DND-41 (cell line): ENCODE data around the gene CPNE5.

ENCODE experiments used
- ATAC-seq: fragments of 200-7000 bp; cut with Tn5 transposase; 3 replicates; pipeline ENCODE4 v1.9.1; 2021; ENCODE audit warnings: low read depth; ENCODE audit not compliant: insufficient read depth
- DNase-seq: peaks from one replicate; pipeline ENCODE4 v3.0.0-alpha.2; 2020
- H2AFZ ChIP-seq: 2 replicates; pipeline ENCODE4 v1.6.0; 2012; ENCODE audit warnings: low read depth, low read length
- H3K27ac ChIP-seq: 2 replicates; pipeline ENCODE4 v1.5.1; 2012; ENCODE audit warnings: low read length, inconsistent platforms
- H3K27me3 ChIP-seq: fragments of 200-600 bp; sonication (generic); 2 replicates; pipeline ENCODE4 v1.6.0; 2012; ENCODE audit warnings: low read length, mild to moderate bottlenecking, inconsistent platforms; ENCODE audit not compliant: insufficient read depth, poor library complexity
- H3K36me3 ChIP-seq: 2 replicates; pipeline ENCODE4 v1.5.1; 2012; ENCODE audit warnings: low read length, inconsistent platforms; ENCODE audit not compliant: insufficient read depth
- H3K4me1 ChIP-seq: 2 replicates; pipeline ENCODE4 v1.5.1; 2012; ENCODE audit warnings: mild to moderate bottlenecking, low read length; ENCODE audit not compliant: insufficient read depth
- H3K4me2 ChIP-seq: 2 replicates; pipeline ENCODE4 v1.6.0; 2012; ENCODE audit warnings: mild to moderate bottlenecking, moderate library complexity, low read length, inconsistent platforms; ENCODE audit not compliant: insufficient read depth
- H3K4me3 ChIP-seq, 2 experiments: fragments of 200-600 bp in 1 of 2; shearing (Covaris generic) in 1 of 2; 2 replicates each; pipeline ENCODE4 v1.5.1; 2012 to 2016; ENCODE audit warnings: inconsistent platforms in 2 of 2, low read length in 2 of 2, mild to moderate bottlenecking in 2 of 2, low read depth in 1 of 2, moderate library complexity in 1 of 2
- H3K79me2 ChIP-seq: 2 replicates; pipeline ENCODE4 v1.6.0; 2012; ENCODE audit warnings: low read length, inconsistent platforms; ENCODE audit not compliant: insufficient read depth
- H3K9ac ChIP-seq: 2 replicates; pipeline ENCODE4 v1.6.0; 2012; ENCODE audit warnings: low read depth, mild to moderate bottlenecking, inconsistent platforms, low read length, moderate library complexity
- H3K9me3 ChIP-seq: 2 replicates; pipeline ENCODE4 v1.5.1; 2012; ENCODE audit warnings: low read length, moderate library complexity, mild to moderate bottlenecking, inconsistent platforms; ENCODE audit not compliant: insufficient read depth, severe bottlenecking
- H4K20me1 ChIP-seq: 2 replicates; pipeline ENCODE4 v1.6.0; 2012; ENCODE audit warnings: low read length; ENCODE audit not compliant: insufficient read depth
- EZH2 ChIP-seq: IDR thresholded peaks from 3 replicates; pipeline ENCODE4 v1.6.1; 2012; ENCODE audit warnings: borderline replicate concordance, low read depth, mild to moderate bottlenecking, moderate library complexity, low read length, inconsistent platforms; ENCODE audit not compliant: severe bottlenecking
- TF ChIP-seq, protein P1 (sequence below): IDR thresholded peaks from 2 replicates; pipeline ENCODE4 v1.5.1; 2012; ENCODE audit warnings: borderline replicate concordance, low read length, moderate library complexity, mild to moderate bottlenecking; ENCODE audit not compliant: poor library complexity, severe bottlenecking; ENCODE audit errors: extremely low read depth

CPNE5 gene

DNA sequence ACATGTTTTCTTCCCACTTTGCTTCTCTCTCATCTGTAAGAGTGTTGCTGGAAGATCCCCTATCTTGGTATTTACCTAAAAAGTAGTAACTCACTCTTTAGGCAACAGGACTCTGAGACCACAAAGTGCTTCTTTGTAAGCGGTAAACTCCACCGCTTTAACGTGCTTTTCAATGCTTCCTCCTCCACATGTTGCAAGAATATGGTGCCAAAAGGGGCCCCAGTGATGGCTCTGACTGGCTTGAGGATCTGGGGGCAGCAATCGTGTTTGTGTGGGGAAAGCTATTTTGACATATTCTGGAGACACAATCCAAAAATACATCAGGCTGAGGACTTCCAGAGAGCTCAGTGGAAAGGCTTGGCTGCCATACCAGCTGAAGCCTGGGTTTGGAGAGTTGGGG lies 12.4 kb upstream of the CPNE5 start:
- Histone ChIP-seq H3K27me3 (no peaks in the 10 kb centered on the region), H3K4me1 (no peaks in the 10 kb centered on the region), H3K4me3 (no peak overlapping the region), H3K27ac (no peak overlapping the region), H3K9me3 (no peaks in the 10 kb centered on the region), H3K9ac (no peak overlapping the region), H2AFZ (no peak overlapping the region), H3K36me3 (peaks cover 55% of the 10 kb centered on the region), H4K20me1 (peaks cover 4% of the 10 kb centered on the region; the same call in 1 of the 2 replicates), H3K79me2 (peaks cover 6% of the 10 kb centered on the region; the same call in 1 of the 2 replicates), H3K4me2 (no peak overlapping the region)
- ATAC-seq (no peak), DNase-seq (no peak)
- TF ChIP-seq, protein P1, sequence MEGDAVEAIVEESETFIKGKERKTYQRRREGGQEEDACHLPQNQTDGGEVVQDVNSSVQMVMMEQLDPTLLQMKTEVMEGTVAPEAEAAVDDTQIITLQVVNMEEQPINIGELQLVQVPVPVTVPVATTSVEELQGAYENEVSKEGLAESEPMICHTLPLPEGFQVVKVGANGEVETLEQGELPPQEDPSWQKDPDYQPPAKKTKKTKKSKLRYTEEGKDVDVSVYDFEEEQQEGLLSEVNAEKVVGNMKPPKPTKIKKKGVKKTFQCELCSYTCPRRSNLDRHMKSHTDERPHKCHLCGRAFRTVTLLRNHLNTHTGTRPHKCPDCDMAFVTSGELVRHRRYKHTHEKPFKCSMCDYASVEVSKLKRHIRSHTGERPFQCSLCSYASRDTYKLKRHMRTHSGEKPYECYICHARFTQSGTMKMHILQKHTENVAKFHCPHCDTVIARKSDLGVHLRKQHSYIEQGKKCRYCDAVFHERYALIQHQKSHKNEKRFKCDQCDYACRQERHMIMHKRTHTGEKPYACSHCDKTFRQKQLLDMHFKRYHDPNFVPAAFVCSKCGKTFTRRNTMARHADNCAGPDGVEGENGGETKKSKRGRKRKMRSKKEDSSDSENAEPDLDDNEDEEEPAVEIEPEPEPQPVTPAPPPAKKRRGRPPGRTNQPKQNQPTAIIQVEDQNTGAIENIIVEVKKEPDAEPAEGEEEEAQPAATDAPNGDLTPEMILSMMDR: no peak
- TF ChIP-seq EZH2: no peak

- Histone ChIP-seq H3K9me3 (no peaks in the 10 kb centered on the region), H3K4me2 (no peak overlapping the region), H3K4me3 (no peak overlapping the region), H4K20me1 (no peaks in the 10 kb centered on the region; the same call in 1 of the 2 replicates), H3K79me2 (peaks cover 1% of the 10 kb centered on the region; the same call in 1 of the 2 replicates), H3K9ac (no peak overlapping the region), H3K27me3 (no peaks in the 10 kb centered on the region), H3K27ac (no peak overlapping the region), H3K4me1 (no peaks in the 10 kb centered on the region), H3K36me3 (peaks cover 50% of the 10 kb centered on the region), H2AFZ (no peak overlapping the region)
- TF ChIP-seq EZH2: no peak
- TF ChIP-seq, protein P1: peak; percentile 88
- DNase-seq (peak; percentile 69), ATAC-seq (peak; percentile 71)
These were observed 11.9 kb upstream of the CPNE5 start for GRCh38 chr6:36851149-36851614.

GRCh38 chr6:36850021-36850420 lies 10.8 kb upstream of the CPNE5 start:
- no peak overlapping the region for H2AFZ ChIP-seq
- DNase-seq (no peak), ATAC-seq (no peak)
- no peaks in the 10 kb centered on the region for H3K9me3 ChIP-seq
- H3K4me1 ChIP-seq: no peaks in the 10 kb centered on the region
- H4K20me1 ChIP-seq: no peaks in the 10 kb centered on the region
- no peak overlapping the region for H3K27ac ChIP-seq
- H3K4me3 ChIP-seq: no peak overlapping the region
- H3K27me3 ChIP-seq: no peaks in the 10 kb centered on the region
- no peak overlapping the region for H3K4me2 ChIP-seq
- peaks cover 39% of the 10 kb centered on the region for H3K36me3 ChIP-seq
- no peak overlapping the region for H3K9ac ChIP-seq
- no peaks in the 10 kb centered on the region for H3K79me2 ChIP-seq
- TF ChIP-seq EZH2: no peak
- TF ChIP-seq, protein P1: no peak
